Muscle layer of duodenum (tissue), 2 donors: ENCODE data around the gene MEGF10.

Experiments
- H3K27ac ChIP-seq: one replicate; pipeline ENCODE4 v1.7.0; 2013; ENCODE audit warnings: mild to moderate bottlenecking, low read length
- H3K27me3 ChIP-seq: one replicate; pipeline ENCODE4 v1.7.0; 2013; ENCODE audit warnings: low read depth, mild to moderate bottlenecking, control low read depth, low read length
- H3K36me3 ChIP-seq, 2 donors: one replicate each; pipeline ENCODE4 v1.7.0; 2013; ENCODE audit warnings: low read length in 2 of 2, control low read depth in 1 of 2, mild to moderate bottlenecking in 1 of 2; ENCODE audit not compliant: insufficient read depth in 2 of 2, control insufficient read depth in 1 of 2
- H3K4me1 ChIP-seq, 2 donors: one replicate each; pipeline ENCODE4 v1.7.0; 2013; ENCODE audit warnings: low read length in 2 of 2, mild to moderate bottlenecking in 2 of 2, control low read depth in 1 of 2, moderate library complexity in 1 of 2; ENCODE audit not compliant: insufficient read depth in 2 of 2, control insufficient read depth in 1 of 2
- H3K4me3 ChIP-seq, 2 donors: one replicate each; pipeline ENCODE4 v1.7.0; 2013; ENCODE audit warnings: low read length in 2 of 2, low read depth in 1 of 2, mild to moderate bottlenecking in 1 of 2
- H3K9me3 ChIP-seq, 2 donors: one replicate each; pipeline ENCODE4 v1.7.0; 2013; ENCODE audit warnings: low read length in 2 of 2, control low read depth in 1 of 2, mild to moderate bottlenecking in 1 of 2; ENCODE audit not compliant: control insufficient read depth in 1 of 2
- donor health status: healthy.

MEGF10 gene

DNA sequence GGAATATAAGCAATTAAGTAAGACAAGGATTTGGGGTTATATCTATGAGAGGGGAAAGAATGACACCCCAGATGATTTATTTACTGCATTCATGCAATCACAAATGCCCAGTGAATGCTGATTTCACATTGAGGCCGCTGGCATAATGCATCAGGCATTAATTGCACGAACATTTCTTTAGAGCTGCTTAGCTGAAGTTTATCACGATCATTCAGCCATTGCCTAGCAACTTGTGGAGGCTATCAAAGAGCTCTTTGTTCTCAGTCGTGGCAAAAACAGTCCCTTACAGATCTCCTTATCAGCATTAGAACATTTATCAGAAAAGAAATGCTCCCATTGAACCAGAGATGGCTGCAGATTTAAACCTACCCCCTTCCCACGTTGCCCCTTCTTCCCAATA, 138.2 kb downstream of the MEGF10 start:
- Histone ChIP-seq H3K9me3 (no peaks in the 10 kb centered on the region), H3K27me3 (no peaks in the 10 kb centered on the region), H3K4me1 (no peaks in the 10 kb centered on the region), H3K27ac (peak overlapping the region; percentile 11), H3K36me3 (no peaks in the 10 kb centered on the region), H3K4me3 (no peak overlapping the region)

DNA sequence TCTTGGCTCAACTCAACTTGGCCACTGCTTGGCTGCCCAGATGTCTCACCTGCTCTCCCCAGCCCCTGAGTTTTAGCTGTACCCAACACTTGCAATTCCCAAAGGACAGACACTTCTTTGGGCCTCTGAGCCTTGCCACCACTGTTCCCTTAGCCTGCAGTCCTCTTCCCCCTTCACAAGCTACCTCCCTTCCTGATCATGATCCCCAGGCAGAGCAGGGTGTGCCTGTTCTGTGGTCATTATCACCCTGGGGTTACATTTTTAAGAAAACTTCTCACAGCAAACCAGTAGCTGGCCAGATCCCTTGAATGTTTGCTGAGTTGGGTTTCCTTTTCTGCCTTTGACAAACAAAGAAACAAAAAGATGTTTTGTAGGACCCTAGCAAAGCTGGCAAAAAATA, 139.3 kb downstream of the MEGF10 start:
- no peaks in the 10 kb centered on the region for H3K9me3 ChIP-seq
- H3K36me3 ChIP-seq: no peaks in the 10 kb centered on the region
- H3K27ac ChIP-seq: no peak overlapping the region
- H3K4me1 ChIP-seq: no peaks in the 10 kb centered on the region
- no peak overlapping the region for H3K4me3 ChIP-seq
- no peaks in the 10 kb centered on the region for H3K27me3 ChIP-seq

DNA sequence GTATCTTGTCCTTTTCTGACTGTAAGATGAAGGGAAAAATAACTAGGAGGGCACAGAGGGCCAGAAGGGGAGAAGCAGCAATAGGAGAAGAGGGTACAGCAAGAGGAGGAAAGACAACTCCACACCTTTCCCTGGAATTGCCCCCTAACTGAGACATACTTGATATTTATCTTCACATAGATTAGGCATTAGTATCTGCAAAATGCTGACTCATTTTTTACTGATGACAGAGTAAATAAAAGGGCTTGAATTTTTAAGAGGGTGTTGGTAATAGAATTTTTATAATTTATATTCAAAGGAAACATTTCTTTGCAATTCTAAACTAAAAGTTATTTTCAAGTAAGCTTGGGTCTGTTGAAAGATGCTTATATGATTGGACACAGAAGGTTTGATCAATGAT, 140.0 kb downstream of the MEGF10 start:
- Histone ChIP-seq H3K9me3 (no peaks in the 10 kb centered on the region), H3K4me3 (no peak overlapping the region), H3K27me3 (no peaks in the 10 kb centered on the region), H3K27ac (no peak overlapping the region), H3K4me1 (no peaks in the 10 kb centered on the region), H3K36me3 (no peaks in the 10 kb centered on the region)

DNA sequence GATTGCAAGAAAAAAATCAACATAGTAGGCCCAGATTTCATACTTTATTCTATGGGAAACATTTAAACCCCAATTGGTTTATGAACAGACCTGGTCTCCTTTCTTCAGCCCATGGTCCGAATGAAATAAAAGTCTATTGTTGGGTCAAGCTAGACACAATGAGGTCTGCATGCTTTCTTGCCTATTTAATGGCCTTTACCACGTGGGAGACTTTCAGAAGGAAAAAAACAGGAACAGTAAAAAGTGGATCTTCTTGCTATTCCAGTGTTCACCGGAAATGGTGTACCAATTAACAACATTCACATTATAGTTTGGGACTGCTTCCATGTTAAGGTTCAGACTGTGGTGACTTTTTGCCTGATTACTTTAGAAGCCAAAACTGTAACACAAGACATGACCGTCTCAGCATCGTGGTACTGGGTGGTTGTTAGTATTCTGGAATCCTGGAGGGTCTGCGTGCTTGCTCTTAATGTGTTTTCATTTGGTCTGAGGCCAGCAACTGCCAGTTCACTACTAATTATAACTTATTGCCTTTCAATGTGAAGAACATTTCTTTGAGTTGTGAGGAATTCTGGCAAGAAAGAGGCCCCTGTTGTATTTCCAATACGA, 141.5 kb downstream of the MEGF10 start:
- H3K4me3 ChIP-seq: no peak overlapping the region

DNA sequence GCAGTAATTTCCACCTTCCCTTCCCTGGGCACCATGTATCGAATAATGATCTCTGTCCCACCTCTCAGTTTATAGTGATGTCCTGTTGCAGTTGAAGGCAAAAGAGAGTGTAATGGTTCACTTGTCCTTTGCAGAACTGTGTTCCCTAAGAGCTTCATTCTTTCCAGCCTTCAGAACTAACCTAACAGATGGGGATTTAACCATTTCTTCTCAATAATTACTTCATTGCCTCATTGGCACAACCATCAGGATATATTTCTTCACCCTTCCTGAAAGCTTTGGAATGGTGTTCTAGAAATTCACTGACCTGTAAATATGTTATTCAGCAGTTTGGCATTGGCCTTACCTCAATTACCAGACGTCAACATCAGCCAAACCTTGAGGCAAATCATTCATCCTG, 142.9 kb downstream of the MEGF10 start:
- no peaks in the 10 kb centered on the region for H3K4me1 ChIP-seq
- no peaks in the 10 kb centered on the region for H3K9me3 ChIP-seq
- no peak overlapping the region for H3K27ac ChIP-seq
- no peaks in the 10 kb centered on the region for H3K27me3 ChIP-seq
- H3K4me3 ChIP-seq: no peak overlapping the region
- H3K36me3 ChIP-seq: no peaks in the 10 kb centered on the region

More for the DNA sequence above, 141.5 kb downstream of the MEGF10 start:
- H3K36me3 ChIP-seq: no peaks in the 10 kb centered on the region
- no peaks in the 10 kb centered on the region for H3K9me3 ChIP-seq
- no peaks in the 10 kb centered on the region for H3K27me3 ChIP-seq
- no peak overlapping the region for H3K27ac ChIP-seq
- H3K4me1 ChIP-seq: no peaks in the 10 kb centered on the region

DNA sequence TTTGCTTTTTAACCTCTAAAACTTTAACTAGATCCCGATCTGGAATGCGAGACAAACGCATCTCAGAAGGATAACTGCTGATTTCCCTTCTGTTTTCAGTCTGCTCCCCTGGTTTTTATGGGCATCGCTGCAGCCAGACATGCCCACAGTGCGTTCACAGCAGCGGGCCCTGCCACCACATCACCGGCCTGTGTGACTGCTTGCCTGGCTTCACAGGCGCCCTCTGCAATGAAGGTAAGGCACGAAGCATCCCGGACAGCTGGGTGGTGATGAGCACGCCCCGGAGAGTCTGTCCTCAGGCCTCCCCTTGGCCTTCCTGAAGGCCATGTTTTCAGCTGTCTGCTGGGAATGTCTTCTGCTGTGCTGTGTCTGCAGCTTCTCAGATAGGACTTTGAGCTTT, 144.0 kb downstream of the MEGF10 start:
- no peak overlapping the region for H3K27ac ChIP-seq
- no peaks in the 10 kb centered on the region for H3K27me3 ChIP-seq
- no peaks in the 10 kb centered on the region for H3K36me3 ChIP-seq
- H3K4me1 ChIP-seq: no peaks in the 10 kb centered on the region
- H3K9me3 ChIP-seq: no peaks in the 10 kb centered on the region
- H3K4me3 ChIP-seq: no peak overlapping the region

DNA sequence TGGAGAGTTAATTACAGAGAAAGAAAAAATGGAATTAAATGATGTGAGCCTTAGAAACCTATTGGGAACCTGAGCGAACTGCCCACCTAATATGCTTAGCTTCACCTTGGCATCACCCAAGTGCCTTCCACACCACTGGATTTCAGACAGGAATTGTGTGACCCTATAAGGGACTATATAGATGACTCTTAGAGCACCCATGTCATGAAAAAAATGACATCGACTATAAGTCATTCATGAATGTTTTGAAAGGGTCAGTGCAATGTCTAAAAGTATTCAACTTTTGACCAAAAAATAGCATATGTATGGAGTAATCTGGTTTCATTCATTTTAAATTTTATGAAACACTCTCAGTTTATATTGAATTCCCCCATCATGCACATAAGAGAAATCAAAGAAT, 145.2 kb downstream of the MEGF10 start:
- Histone ChIP-seq H3K9me3 (no peaks in the 10 kb centered on the region), H3K36me3 (no peaks in the 10 kb centered on the region), H3K4me1 (no peaks in the 10 kb centered on the region), H3K27me3 (no peaks in the 10 kb centered on the region), H3K27ac (no peak overlapping the region), H3K4me3 (no peak overlapping the region)

DNA sequence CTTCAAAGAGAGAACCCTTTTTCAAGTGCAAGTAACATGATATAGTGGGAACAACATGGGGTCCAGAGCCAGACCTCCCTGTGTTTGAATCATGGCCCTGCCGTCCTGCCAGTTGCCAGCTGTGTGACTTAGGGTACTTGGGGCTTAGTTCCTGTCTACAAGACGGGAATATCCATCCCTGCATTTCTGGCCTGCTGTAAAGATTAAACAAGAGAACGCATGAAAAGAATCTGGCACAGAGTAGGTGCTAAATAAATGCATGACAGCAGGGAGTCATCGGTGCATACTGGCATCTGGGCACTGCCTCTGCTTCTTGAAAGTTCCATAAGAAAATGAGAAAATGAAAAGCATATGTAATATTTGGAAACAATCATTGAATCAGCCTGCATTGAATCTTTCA, 149.0 kb downstream of the MEGF10 start:
- Histone ChIP-seq H3K36me3 (no peaks in the 10 kb centered on the region), H3K9me3 (no peaks in the 10 kb centered on the region), H3K4me3 (no peak overlapping the region), H3K4me1 (no peaks in the 10 kb centered on the region), H3K27me3 (no peaks in the 10 kb centered on the region), H3K27ac (no peak overlapping the region)

DNA sequence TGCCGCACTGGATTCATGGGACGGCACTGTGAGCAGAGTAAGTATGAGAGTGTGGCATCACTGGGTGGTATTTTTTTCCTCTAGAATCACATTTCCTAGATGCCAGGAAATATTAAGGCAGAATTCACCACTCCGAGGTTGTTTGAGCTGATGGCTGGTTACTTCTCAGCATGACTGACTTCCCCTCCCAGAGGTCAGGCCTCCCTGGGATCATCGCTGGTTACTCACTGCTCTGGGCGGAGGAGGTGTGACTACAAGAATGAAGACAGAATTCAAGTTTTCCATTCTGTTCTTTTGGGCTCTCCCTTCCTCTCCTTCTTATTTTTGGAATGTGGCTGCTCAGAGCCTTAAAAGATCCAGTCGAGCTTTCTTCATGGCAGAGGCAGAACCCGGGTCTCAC, 150.2 kb downstream of the MEGF10 start:
- no peak overlapping the region for H3K27ac ChIP-seq
- no peaks in the 10 kb centered on the region for H3K36me3 ChIP-seq
- H3K9me3 ChIP-seq: no peaks in the 10 kb centered on the region
- H3K27me3 ChIP-seq: no peaks in the 10 kb centered on the region
- no peaks in the 10 kb centered on the region for H3K4me1 ChIP-seq
- no peak overlapping the region for H3K4me3 ChIP-seq

DNA sequence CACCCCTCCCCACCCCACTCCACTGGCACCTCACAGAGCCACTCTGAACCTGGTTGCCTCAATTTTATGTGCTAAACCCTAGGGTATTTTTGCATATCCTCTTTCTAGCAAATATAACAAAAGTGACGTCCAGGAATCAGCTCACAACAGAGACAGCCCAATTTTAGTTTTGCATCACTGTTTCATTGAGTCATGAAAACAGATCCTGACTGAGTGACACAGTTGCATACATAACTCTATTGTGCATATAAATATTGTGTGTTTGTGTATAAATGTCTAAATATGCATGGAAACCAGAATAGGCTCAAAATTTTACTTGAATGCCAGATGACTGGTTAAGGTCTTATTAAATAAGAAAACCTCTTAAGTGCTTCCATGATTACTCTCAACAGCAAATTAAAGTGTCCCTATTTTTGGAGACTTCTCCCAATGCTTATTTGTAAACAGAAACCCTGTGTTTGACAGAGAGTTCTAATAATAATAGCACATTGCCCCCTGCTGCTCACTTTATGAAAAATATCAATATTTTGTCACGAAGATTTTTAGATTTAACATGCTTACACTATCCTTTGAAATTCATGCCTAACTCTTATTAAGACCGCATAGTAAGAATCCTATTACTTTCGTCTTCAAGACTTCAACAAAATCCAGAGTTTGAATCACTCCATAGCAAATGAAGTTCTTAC, 151.3 kb downstream of the MEGF10 start:
- no peak overlapping the region for H3K27ac ChIP-seq
- H3K36me3 ChIP-seq: no peaks in the 10 kb centered on the region
- no peaks in the 10 kb centered on the region for H3K9me3 ChIP-seq
- H3K27me3 ChIP-seq: no peaks in the 10 kb centered on the region
- H3K4me3 ChIP-seq: no peak overlapping the region
- no peaks in the 10 kb centered on the region for H3K4me1 ChIP-seq

DNA sequence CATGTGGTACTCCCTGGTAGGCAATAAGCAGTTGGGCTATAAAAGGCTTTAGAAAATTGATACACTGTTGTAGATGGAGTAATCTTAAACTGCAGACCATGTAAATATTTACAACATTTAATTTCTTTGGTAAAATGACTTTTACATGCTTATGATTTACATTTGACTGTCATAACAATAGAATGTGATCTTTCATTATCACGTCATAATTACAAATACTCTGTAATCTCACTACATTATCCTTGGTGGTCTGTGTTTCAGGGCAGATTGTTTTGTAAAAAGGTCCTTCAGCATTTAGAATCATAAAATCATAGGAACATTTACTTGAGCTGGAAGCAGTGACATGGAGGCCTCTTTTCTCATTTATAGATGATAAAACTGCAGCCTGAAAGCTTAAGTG, 153.6 kb downstream of the MEGF10 start:
- Histone ChIP-seq H3K27ac (no peak overlapping the region), H3K4me1 (no peaks in the 10 kb centered on the region), H3K27me3 (no peaks in the 10 kb centered on the region), H3K9me3 (no peaks in the 10 kb centered on the region), H3K36me3 (no peaks in the 10 kb centered on the region), H3K4me3 (no peak overlapping the region)

DNA sequence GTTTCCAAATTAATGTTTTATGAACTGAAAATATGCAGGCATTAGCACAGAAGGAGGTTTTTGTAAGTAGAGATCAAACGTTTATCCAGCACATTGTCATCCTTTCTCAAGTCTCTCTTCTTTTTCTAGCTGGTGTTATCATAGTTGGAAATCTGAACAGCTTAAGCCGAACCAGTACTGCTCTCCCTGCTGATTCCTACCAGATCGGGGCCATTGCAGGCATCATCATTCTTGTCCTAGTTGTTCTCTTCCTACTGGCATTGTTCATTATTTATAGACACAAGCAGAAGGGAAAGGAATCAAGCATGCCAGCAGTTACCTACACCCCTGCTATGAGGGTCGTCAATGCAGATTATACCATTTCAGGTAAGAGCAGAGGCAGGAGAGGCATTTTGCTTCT, 154.7 kb downstream of the MEGF10 start:
- no peak overlapping the region for H3K27ac ChIP-seq
- no peaks in the 10 kb centered on the region for H3K27me3 ChIP-seq
- H3K36me3 ChIP-seq: no peaks in the 10 kb centered on the region
- H3K4me1 ChIP-seq: no peaks in the 10 kb centered on the region
- no peak overlapping the region for H3K4me3 ChIP-seq
- no peaks in the 10 kb centered on the region for H3K9me3 ChIP-seq
